Activated CD4-positive, alpha-beta T cell treated with anti-CD3 and anti-CD28 coated beads for 24 hours (primary cell): ENCODE measurements around the gene TPRG1L.

Experiments used
- DNase-seq, 2 donors: peaks; one replicate each; pipeline ENCODE4 v3.0.0-alpha.2; 2020; ENCODE audit warnings: low read depth in 2 of 2

The TPRG1L gene

GRCh38 chr1:3663999-3664699 is 39.3 kb downstream of the TPRG1L start:
- no peak for DNase-seq

- no peak for DNase-seq
Measured at GRCh38 chr1:3664700-3665375, 40.0 kb downstream of the TPRG1L start.

GRCh38 chr1:3668148-3668547 is 43.3 kb downstream of the TPRG1L start:
- no peak for DNase-seq

- DNase-seq, result no peak
Measured at GRCh38 chr1:3668585-3669300, 43.9 kb downstream of the TPRG1L start.

GRCh38 chr1:3669421-3669821 is 44.6 kb downstream of the TPRG1L start:
- DNase-seq, result no peak

- no peak for DNase-seq
Measured at GRCh38 chr1:3669971-3670431, 45.2 kb downstream of the TPRG1L start.

- no peak for DNase-seq
Measured at GRCh38 chr1:3670823-3671265, 46.0 kb downstream of the TPRG1L start.

- DNase-seq, result no peak
Measured at GRCh38 chr1:3671371-3672180, 46.8 kb downstream of the TPRG1L start.

- DNase-seq, result no peak
Measured at GRCh38 chr1:3672231-3672970, 47.6 kb downstream of the TPRG1L start.

GRCh38 chr1:3672971-3673361 is 48.2 kb downstream of the TPRG1L start:
- DNase-seq, result no peak

GRCh38 chr1:3673381-3674099 is 48.7 kb downstream of the TPRG1L start:
- no peak for DNase-seq

GRCh38 chr1:3674100-3675094 is 49.6 kb downstream of the TPRG1L start:
- no peak for DNase-seq

- DNase-seq, result no peak
Measured at GRCh38 chr1:3675436-3675835, 50.6 kb downstream of the TPRG1L start.

GRCh38 chr1:3676581-3677470 is 52.0 kb downstream of the TPRG1L start:
- no peak for DNase-seq

- no peak for DNase-seq
Measured at GRCh38 chr1:3677484-3677883, 52.7 kb downstream of the TPRG1L start.

GRCh38 chr1:3678361-3679097 is 53.7 kb downstream of the TPRG1L start:
- no peak for DNase-seq

GRCh38 chr1:3679098-3679555 is 54.3 kb downstream of the TPRG1L start:
- no peak for DNase-seq
